ENCODE measurements around the gene RALGDS. TPM values are rescaled to one million over a fixed set of nuclear protein-coding genes. Genes with fewer than 3 reads are reported as not detected.

Gene RALGDS
- total RNA-seq, 1 donor from 2014 or later: 64.8 TPM

- peaks cover 10% of the 10 kb centered on the region for H3K4me1 Mint-ChIP-seq (ENCODE audit: unreplicated experiment)
- H3K27ac Mint-ChIP-seq: no peak overlapping the region
- no peak overlapping the region for H3K4me3 Mint-ChIP-seq
Measured at GRCh38 chr9:133058071-133058470, 63.0 kb downstream of the RALGDS start.

GRCh38 chr9:133057553-133057952 is 63.5 kb downstream of the RALGDS start:
- H3K27me3 Mint-ChIP-seq: no peaks in the 10 kb centered on the region
- no peaks in the 10 kb centered on the region for H3K9me3 Mint-ChIP-seq

More at GRCh38 chr9:133058071-133058470, 63.0 kb downstream of the RALGDS start:
- no peak for TF ChIP-seq CTCF (conservative IDR thresholded peaks at IDR 0.05)
- H3K9me3 Mint-ChIP-seq: no peaks in the 10 kb centered on the region
- no peak for DNase-seq (ENCODE audit: extremely low spot score, unreplicated experiment)
- peaks cover 12% of the 10 kb centered on the region for H3K36me3 Mint-ChIP-seq
- H3K27me3 Mint-ChIP-seq: no peaks in the 10 kb centered on the region

GRCh38 chr9:133057006-133057405 is 64.0 kb downstream of the RALGDS start:
- TF ChIP-seq CTCF (conservative IDR thresholded peaks at IDR 0.05): no peak
- Mint-ChIP-seq H3K27ac (no peak overlapping the region), H3K4me1 (ENCODE audit: unreplicated experiment) (peaks cover 10% of the 10 kb centered on the region), H3K36me3 (peaks cover 12% of the 10 kb centered on the region), H3K9me3 (no peaks in the 10 kb centered on the region), H3K4me3 (no peak overlapping the region), H3K27me3 (no peaks in the 10 kb centered on the region)
- no peak for DNase-seq (ENCODE audit: extremely low spot score, unreplicated experiment)

More at GRCh38 chr9:133057553-133057952, 63.5 kb downstream of the RALGDS start:
- Mint-ChIP-seq H3K36me3 (peaks cover 12% of the 10 kb centered on the region), H3K4me1 (ENCODE audit: unreplicated experiment) (peaks cover 10% of the 10 kb centered on the region), H3K4me3 (no peak overlapping the region), H3K27ac (peak overlapping the region; percentile 23)
- no peak for TF ChIP-seq CTCF (conservative IDR thresholded peaks at IDR 0.05)
- no peak for DNase-seq (ENCODE audit: extremely low spot score, unreplicated experiment)

GRCh38 chr9:133056533-133056932 is 64.5 kb downstream of the RALGDS start:
- H3K4me1 Mint-ChIP-seq (ENCODE audit: unreplicated experiment): peaks cover 10% of the 10 kb centered on the region
- no peak overlapping the region for H3K4me3 Mint-ChIP-seq
- no peak for TF ChIP-seq CTCF (conservative IDR thresholded peaks at IDR 0.05)
- no peaks in the 10 kb centered on the region for H3K9me3 Mint-ChIP-seq
- peaks cover 12% of the 10 kb centered on the region for H3K36me3 Mint-ChIP-seq
- no peak for DNase-seq (ENCODE audit: extremely low spot score, unreplicated experiment)
- peak overlapping the region; percentile 16 for H3K27ac Mint-ChIP-seq
- no peaks in the 10 kb centered on the region for H3K27me3 Mint-ChIP-seq

- no peaks in the 10 kb centered on the region for H3K9me3 Mint-ChIP-seq
- no peak for TF ChIP-seq CTCF (conservative IDR thresholded peaks at IDR 0.05)
- no peaks in the 10 kb centered on the region for H3K27me3 Mint-ChIP-seq
- DNase-seq (ENCODE audit: extremely low spot score, unreplicated experiment): no peak
- H3K4me1 Mint-ChIP-seq (ENCODE audit: unreplicated experiment): peaks cover 10% of the 10 kb centered on the region
- peak overlapping the region; percentile 16 for H3K27ac Mint-ChIP-seq
- H3K4me3 Mint-ChIP-seq: no peak overlapping the region
- H3K36me3 Mint-ChIP-seq: peaks cover 12% of the 10 kb centered on the region
Measured at GRCh38 chr9:133055788-133056420, 65.1 kb downstream of the RALGDS start.
